Putamen (tissue), 1 donor: ENCODE measurements around the gene ARHGAP22.

Experiments used
- DNase-seq: peaks from one replicate; pipeline ENCODE4 v3.0.0-alpha.2; 2016; ENCODE audit warnings: low spot score

ARHGAP22 gene

GRCh38 chr10:48587819-48588218 lies 17.1 kb downstream of the ARHGAP22 start:
- DNase-seq, result no peak

GRCh38 chr10:48587101-48587500 lies 17.8 kb downstream of the ARHGAP22 start:
- DNase-seq, result no peak

- peak; percentile 51 for DNase-seq
Measured at GRCh38 chr10:48582970-48583369, 21.9 kb downstream of the ARHGAP22 start.

DNA sequence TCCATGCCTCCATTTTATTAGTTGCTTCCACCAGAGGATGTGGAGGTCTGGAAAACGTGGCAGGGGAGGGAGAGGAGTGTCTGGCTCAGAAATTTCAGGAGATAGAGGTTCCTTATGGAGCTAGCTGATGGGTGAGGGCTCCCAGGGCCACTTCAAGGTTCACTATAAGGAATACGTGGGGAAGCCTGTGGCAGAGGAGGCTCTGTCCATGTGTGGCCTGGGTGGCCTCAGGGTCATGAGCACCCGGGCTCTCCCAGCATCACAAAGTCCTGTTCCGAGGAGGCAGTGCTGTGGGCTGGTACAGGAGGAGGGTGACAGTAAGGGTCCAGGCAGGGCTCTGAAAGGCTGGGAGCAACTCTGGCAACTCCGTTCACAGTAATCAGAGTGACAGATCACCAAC lies 24.6 kb downstream of the ARHGAP22 start:
- DNase-seq, result no peak

DNA sequence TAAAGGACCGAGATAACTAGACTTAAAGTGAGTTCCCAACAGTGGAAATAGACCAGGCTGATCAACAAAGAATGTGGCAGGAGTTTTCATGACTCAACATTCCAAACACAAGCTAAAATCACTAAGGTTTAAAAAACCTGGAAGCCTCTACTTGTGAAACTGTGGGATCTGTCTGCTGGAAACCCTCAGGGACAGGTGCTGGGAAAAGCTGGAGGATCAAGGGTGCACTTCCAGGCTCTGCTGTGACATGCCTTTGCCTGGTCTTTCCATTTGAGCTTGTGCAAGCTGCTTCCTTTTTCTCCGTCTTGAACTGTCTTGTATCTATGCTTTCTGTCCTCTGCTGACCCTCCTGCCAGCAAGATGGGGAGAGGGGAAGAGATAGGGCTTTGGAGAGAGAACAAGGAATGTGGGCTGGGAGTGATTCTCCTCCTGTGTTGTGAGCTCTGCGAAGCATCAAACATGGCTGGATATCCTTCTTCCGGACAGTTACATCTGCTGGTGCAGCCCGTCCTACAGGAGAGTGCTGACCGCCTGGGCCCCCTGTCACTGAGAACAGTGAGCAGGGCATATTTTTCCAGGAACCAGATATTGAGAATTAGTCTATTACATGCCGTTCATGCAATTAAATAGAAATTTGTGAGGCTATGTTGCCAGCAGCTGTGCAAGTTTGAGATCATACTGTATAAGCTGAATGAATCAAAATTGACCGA lies 25.5 kb downstream of the ARHGAP22 start:
- DNase-seq, result no peak

GRCh38 chr10:48577158-48577557 lies 27.7 kb downstream of the ARHGAP22 start:
- DNase-seq, result peak; percentile 42

DNA sequence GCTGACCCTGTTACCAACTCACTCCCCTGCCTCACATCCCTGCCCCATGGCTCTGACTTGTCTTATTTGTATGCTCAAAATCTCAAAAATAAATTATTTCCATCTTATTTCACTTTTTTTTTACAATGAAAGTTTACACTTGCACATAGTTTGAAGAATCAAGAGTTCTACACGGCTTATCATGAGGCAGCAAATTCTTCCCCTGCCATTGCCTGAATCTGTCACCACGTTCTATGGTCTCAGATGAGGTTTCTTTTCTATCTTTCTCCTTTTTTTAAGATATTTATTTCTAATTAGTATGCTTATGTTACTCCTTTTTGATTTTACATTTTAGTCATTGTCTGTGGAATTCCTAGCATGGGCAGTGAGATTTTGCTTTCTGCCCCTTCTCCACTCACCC lies 28.4 kb downstream of the ARHGAP22 start:
- no peak for DNase-seq

- DNase-seq, result no peak
Measured at GRCh38 chr10:48575901-48576300, 29.0 kb downstream of the ARHGAP22 start.

- DNase-seq, result no peak
Measured at GRCh38 chr10:48574817-48575380, 30.0 kb downstream of the ARHGAP22 start.

DNA sequence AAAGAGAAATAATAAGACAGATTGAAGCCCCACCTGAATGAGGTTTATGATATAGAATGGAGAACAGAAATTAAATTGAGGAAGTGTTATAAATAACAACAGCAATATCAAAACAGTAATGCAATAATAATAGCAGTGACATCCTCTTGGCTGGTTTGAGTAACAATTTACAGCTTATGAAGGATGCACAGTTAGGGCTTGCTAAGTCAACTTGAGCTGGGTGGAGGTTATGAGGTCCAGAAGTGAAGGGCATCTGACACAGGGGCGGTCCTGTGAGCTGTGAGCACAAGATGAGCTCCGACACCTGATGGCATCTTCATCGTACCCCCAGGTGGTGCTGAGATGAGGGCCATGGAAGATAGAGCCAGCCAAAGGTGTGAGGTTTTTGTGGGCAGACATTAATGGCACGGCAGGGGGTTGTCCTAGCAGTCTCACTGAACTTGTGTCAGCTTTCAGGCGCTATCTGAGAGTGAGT lies 30.5 kb downstream of the ARHGAP22 start:
- DNase-seq, result no peak

DNA sequence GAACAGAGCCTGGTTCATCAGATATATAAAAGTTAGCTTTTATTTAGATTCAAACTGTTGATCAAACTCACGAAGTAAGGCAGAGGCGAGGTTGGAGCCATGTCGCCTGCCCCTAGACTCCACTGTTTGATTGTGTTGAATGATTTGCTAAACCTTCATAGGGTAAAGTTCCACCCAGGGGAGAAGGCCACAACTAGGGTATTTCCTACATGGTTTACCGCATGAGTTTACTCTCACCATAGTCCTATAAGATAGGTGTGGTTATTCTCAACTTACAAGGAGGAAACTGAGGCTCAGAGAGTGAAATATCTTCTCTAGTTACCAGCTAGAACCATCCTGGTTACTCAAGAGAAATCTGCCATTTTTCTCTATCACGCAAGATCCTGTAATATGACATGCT lies 31.8 kb downstream of the ARHGAP22 start:
- DNase-seq, result no peak

DNA sequence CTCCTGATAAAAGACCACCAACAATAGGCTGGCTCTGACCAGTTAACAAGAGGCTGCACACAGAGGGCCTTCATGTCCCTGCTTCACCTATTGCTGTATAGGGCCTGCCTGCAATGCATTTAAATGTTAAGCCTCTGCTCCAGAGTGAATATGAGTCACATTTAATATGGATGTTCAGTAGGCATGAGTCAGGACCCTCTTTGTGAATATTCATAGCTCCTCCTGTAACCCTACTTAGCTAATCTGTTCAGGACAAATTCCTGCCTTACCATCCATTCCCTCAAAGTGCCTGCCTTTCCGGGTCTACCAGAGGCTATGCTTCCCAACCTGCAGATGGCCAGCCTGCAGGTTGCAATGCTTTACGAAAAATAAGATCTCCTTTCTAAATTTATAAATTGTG lies 32.5 kb downstream of the ARHGAP22 start:
- DNase-seq, result no peak

DNA sequence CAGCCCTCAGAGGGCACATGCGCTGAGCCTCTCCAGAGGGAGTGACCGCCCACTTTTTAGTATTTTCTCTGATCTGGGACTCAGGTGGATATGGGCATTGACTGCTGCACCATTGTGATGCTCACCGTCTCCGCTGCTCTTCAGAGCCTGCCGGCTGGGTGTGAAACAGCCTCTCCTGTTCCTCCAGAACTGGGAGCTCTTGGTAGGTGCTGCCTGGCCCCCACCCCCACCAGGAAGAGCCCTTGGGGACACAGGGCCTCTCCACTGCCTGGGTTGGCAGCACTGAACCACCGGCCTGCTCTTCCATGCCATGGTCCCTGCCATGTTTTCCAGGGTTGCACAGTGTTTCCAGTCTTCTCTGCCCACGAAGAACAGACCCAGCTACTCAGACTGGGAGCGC lies 36.3 kb downstream of the ARHGAP22 start:
- no peak for DNase-seq

- no peak for DNase-seq
Measured at GRCh38 chr10:48568131-48568530, 36.7 kb downstream of the ARHGAP22 start.

- DNase-seq, result no peak
Measured at GRCh38 chr10:48567346-48567745, 37.5 kb downstream of the ARHGAP22 start.

DNA sequence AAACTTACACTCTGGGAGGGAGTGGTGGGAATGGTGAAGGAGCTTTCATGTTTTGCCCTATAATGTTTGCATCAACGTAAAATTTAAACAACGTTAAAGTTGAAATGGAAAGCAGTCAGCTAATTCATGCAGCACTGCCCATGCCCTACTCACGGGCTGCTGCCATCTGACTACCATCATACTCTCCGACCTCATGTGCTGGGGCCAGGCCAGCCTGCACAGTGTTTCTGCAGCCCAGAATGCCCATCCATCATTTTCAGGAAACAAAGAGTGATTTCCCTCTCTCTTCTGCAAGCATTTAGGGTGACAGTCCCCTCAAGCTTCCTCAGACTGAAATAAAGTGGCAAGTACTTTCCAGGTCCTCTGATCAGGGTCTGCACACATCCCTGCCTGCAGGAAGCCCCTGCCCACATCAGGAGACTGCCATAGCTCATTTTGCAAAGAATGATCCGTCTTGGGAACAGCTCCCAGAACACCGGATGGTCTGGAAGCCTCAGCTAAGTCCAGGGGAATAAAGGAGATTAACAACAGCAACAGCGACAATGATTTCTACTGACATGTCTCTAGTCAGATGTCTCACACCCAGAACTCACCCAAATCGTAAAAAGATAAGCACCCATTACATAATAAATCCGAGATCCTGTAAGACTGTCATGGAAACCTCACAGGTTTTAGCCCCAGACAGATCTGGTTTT lies 40.3 kb downstream of the ARHGAP22 start:
- DNase-seq, result no peak

GRCh38 chr10:48557511-48558123 lies 47.3 kb downstream of the ARHGAP22 start:
- no peak for DNase-seq

GRCh38 chr10:48556713-48557112 lies 48.2 kb downstream of the ARHGAP22 start:
- DNase-seq, result no peak

DNA sequence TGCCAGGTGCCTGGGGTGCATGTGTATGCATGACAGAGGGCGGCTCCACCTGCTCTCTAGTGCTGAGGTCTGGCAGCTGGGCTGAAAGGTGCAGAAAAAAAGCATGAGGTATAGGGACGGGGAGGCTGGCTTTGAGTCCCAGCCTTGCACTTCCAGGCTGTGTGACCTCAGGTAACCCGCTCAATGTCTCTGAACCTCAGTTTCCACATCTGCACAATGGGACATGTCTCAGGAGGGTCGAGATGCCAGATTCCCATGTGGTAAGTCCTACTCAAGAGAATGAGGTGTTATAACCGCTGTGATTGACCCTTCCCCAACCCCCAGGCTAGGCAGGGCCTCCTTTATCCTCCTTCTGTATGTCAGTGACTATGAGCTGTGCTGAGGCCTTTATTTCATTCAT lies 48.8 kb downstream of the ARHGAP22 start:
- no peak for DNase-seq

DNA sequence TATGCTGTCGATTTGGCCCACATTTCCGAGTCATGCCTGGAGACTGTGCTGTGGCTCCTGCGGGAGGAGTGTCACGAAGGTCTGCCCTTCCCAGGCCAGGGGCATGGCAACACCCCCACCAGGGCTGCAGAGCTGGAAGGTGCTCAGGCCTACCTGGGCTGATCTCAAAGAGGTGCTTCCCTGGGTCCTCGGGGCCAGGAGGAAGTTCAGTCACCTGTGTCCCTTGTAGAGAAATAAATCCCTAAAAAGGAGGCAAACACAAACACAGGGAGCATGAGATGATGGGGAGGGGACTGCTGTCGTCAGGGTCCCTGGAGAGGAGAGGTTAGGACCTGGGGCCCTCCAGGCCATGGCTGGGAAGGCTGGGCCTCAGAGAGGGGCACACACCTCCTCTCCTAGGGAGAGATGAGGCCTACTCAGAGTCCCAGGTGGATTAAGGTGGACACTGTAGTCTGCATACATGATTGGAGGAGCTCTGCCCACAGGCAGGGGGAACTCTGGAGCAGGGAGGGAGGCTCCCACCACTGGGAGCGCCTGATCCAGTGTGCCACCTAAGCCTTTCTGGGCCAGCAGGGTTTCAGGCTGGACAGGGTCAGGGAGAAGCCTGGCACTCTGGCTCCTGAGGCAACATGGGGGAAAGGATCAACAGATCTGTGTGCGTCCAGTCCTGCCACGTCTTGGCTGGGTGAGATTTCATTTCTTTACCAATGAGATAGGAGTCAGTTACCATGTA lies 49.4 kb downstream of the ARHGAP22 start:
- no peak for DNase-seq

DNA sequence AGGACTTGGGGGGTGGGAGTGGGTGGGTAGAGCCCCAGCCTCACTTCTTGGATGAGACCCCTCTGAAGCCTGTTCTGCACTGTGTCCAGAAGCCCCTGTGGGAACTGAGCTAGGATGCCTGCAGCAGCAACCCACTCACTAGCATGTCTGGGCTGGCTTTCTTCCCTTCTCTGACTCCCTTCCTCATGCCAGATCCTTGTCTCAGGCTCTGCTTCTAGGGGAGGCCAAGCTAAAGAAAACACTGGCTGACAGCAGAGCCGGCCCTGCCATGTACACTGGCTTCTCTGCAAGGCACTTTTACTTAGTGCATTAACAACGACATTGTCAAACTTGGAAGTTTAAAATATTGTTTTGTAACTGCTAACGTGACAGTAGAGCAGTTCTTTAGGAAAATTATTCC lies 50.2 kb downstream of the ARHGAP22 start:
- DNase-seq, result no peak

GRCh38 chr10:48554246-48554645 lies 50.6 kb downstream of the ARHGAP22 start:
- DNase-seq, result no peak
